GM10847 (cell line): ENCODE measurements around the gene GRIP2.

ENCODE experiments used
- POLR2A ChIP-seq: IDR thresholded peaks from 2 replicates; pipeline ENCODE4 v1.6.1; 2011; ENCODE audit not compliant: insufficient read length; ENCODE audit errors: extremely low read depth

GRIP2 gene

DNA sequence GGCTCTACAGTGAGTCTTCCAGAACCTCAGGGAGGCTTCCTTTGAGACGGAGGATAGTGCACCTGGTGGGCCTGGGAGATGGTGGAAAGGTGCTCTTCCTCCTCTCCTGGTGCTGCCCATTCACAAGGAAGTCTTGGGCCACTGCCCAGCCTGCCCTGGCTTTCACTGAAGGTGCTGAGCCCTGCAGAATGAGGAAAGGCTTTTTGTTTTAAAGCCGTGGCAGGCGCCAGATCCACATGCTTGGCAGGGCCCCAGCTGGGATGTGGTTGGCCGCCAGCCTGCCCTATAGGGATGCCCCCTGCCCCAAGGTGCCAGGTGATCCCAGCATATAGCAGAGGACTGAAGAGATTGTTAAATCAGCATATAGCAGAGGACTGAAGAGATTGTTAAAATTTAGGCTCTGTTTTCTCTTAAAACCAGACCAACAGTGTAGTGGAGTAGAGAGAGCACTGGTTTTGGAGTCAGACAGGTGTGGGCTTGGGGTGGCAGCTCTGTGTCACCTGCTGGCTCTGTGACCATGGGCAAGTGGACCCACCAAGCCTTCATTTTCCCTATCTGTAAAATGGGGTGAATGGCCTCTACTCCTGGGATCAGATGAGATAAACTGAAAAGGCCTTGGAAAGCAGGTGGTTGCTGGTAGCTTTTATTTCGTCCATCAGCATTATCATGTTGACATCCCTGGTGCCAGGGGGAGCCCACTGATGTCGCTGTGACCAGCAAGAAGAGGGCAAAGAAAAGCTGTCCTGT lies 84.4 kb downstream of the GRIP2 start:
- no peak for TF ChIP-seq POLR2A

DNA sequence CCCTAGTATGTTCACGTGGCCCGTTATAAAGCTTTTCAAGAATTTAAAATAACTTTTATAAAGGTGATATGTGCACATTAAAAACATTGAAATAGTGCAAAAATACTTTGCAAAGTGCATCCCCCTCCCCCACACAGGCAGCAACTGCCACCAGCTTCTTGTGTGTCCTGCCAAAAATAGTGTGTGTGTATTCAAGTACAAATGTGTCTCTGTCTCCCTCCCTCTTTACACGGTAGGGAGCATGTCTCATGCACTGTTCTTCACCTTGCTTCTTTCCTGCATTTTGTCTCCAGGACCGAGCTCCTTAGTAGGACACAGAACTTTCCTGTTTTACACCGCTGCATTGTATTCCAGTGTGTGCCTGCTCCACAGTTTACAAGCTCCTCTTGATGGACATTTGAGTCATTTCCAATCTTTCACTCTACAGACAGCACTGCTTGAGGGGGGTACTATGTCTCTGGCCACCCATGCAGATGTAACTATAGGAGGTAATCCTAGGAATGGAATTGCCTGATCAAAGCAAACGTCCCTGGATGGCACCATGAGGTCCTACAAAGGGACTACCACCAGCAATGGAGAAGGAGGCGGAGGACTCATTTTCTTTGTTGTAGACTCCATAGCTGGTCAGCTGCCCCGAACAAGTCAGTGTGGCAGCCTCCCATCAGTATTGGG lies 85.4 kb downstream of the GRIP2 start:
- no peak for TF ChIP-seq POLR2A

DNA sequence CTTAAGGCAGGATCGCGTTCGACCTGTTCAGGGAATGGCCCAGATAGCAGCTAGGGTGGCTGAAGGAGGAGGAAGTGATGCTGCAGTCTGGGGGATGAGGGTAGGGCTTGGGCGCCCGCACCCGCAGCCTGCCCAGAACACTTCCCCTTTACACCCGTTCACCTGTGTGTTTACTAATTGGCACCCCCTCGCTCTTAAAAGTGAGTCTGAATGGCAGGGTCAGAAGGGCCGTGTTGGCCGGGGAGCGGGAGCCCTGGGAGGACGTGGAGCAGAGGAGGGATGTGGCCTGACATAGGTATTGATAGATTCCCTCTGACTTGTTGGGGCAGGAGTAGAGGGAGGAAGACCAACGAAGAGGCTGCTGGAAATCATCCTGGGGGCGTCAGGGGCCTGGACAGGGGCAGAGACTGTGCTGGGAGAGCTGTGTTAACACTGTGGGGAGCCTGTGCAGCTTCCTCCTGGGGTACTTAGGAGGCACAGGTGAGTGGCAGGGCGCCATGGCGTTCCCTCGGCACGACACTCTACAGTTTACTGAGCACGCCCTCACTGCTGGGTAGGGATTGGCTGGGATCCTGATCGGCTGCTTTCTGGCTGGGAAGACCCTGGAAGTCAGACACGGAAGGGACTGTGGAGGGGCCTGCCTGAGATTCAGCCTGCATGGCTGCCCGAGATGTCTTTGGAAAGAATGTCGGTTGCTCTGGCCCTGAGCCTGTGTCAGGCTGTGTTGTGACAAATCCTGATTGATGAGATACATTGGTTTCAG lies 86.1 kb downstream of the GRIP2 start:
- TF ChIP-seq POLR2A = no peak

GRCh38 chr3:14452740-14453710 lies 87.1 kb downstream of the GRIP2 start:
- no peak for TF ChIP-seq POLR2A

DNA sequence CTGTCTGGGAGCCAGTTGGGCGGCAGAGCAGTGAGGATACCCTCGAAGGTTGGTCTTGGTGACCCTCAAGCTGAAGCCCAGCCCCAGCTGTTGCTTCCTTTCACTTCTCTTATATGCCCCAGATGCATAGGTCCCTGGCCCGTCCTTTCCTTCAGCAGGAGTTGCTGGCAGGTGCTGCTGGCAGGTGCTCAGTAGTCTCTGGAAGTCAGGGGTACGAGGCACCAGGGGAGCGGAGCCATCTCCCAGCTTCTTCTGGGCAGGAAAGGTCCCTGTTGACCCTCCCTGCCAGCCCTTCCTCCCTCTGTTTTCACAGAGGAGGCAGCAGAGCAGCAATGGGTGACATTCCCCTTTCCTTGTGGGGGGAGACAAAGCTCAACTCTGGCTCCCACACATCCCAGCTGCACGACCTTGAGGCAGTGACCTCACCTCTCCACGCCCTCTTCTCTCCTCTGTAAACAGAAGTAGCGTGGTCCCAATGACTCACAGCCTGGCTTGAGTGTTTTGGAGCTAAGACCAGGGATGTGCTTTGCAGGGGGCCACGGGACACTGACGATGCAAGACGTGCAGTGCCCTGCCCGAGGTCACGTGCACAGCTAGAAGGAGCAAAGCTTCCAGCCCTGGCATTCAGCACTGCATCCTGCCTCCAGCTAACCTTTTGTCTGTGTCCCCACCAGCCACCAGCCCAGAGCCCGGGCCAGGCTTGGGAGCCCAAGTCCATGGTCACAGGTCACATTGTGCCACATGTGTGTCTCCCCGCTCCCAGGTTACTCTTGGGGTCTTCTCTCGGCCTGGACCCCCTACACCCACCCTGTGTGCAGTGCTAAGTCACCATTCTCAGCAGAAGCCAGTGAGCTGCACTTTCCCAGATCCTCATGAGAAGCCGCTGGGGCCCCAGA lies 88.0 kb downstream of the GRIP2 start:
- no peak for TF ChIP-seq POLR2A

GRCh38 chr3:14450922-14451606 lies 89.1 kb downstream of the GRIP2 start:
- no peak for TF ChIP-seq POLR2A

- no peak for TF ChIP-seq POLR2A
Measured at GRCh38 chr3:14450506-14450905, 89.6 kb downstream of the GRIP2 start.

GRCh38 chr3:14448756-14449727 lies 91.1 kb downstream of the GRIP2 start:
- TF ChIP-seq POLR2A = no peak

DNA sequence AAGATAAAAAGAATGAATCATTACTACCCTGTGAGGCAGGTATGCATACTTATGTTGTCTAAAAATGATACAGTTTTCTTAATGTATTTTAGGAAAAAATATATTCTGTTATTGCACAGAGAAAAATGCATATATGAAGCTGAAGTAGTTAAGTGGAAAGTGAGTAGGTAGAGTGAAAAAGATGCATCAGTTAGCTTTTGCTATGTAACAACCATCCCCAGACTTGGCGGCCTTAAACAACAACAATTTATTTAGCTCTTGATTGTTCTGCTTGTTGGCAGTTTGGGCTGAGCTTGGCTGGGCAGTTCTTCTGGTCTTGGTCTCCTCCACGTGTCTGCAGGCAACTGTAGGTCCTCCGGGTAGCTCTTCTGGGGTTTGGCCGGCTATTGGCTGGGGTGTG lies 92.1 kb downstream of the GRIP2 start:
- no peak for TF ChIP-seq POLR2A

DNA sequence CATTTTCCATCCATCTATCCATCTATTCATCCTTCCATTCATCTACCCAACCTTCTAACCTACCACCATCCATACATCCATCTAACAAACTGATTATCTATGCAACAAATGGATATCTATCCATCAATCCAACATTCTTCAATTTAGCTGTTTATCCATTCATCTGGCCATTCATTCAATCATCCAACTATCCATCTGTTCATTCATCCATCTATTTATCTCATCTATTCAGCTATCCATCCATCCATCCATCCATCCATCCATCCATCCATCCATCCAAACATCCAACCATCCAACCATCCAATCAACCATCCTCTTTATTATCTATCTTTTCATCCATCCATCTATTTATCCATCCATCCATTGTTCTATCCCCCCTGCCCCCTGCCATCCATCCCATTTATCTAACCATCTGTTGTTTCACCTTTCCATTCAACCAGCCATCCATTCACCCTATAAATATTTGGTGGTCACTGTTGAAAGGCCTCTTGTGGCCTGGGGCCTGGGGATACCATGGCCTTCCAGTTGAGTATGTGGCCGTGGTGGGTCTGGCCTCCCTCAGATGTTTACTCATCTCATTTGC lies 93.1 kb downstream of the GRIP2 start:
- TF ChIP-seq POLR2A = no peak

- no peak for TF ChIP-seq POLR2A
Measured at GRCh38 chr3:14445773-14446172, 94.4 kb downstream of the GRIP2 start.

DNA sequence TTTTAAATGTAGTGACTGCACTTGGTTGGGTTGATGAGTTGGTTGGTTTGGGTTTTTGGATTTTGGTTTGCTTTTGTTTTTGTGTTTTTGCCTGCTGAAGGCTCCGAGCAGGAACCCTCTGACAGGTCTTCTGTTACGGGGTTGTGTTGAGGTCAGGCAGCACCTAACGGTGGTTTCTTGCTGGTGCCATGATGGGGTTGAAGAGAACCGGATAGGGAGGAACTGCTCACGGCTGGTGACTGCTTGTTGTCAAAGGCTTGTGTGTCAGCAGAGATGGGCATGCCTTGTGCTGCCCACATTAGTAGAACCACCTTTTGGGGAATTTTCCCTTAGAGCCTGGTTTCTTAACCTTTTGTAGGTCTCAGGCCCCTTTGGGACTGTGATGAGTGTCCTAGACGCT lies 95.8 kb downstream of the GRIP2 start:
- TF ChIP-seq POLR2A = no peak
